ENCODE data around the gene ATP6V0A1. TPM values are rescaled to one million over a fixed set of nuclear protein-coding genes. Genes with fewer than 3 reads are reported as not detected.
A peak's percentile ranks its signal among the peaks of the same experiment; 100 is the strongest.
"Not testable (repeated sequence)": the region's sequence is repeated elsewhere in the genome, so short reads cannot be mapped to it uniquely, and the experiment has no call there.

ATP6V0A1 gene
- total RNA-seq, 4 donors from 2014 or later = 29.5 to 111 (median 64.5) TPM

- TF ChIP-seq POLR2A (IDR thresholded peaks at IDR 0.05) = no peak
- TF ChIP-seq, protein P1, sequence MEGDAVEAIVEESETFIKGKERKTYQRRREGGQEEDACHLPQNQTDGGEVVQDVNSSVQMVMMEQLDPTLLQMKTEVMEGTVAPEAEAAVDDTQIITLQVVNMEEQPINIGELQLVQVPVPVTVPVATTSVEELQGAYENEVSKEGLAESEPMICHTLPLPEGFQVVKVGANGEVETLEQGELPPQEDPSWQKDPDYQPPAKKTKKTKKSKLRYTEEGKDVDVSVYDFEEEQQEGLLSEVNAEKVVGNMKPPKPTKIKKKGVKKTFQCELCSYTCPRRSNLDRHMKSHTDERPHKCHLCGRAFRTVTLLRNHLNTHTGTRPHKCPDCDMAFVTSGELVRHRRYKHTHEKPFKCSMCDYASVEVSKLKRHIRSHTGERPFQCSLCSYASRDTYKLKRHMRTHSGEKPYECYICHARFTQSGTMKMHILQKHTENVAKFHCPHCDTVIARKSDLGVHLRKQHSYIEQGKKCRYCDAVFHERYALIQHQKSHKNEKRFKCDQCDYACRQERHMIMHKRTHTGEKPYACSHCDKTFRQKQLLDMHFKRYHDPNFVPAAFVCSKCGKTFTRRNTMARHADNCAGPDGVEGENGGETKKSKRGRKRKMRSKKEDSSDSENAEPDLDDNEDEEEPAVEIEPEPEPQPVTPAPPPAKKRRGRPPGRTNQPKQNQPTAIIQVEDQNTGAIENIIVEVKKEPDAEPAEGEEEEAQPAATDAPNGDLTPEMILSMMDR (IDR thresholded peaks at IDR 0.05) = no peak
- intact Hi-C loops (cut with DNase I; ENCODE audit: low total_unique reads) = no loop called here
- DNase-seq = no peak
Measured at GRCh38 chr17:42453439-42453838, 5.2 kb upstream of the ATP6V0A1 start.

GRCh38 chr17:42454987-42455386 lies 3.7 kb upstream of the ATP6V0A1 start:
- H3K4me1 ChIP-seq; H3K36me3 ChIP-seq; H3K27ac ChIP-seq; DNase-seq; intact Hi-C loops (cut with DNase I; ENCODE audit: low total_unique reads); H3K4me3 ChIP-seq; H3K27me3 ChIP-seq; H3K9me3 ChIP-seq: not testable (repeated sequence)

More at GRCh38 chr17:42453439-42453838, 5.2 kb upstream of the ATP6V0A1 start:
- Histone ChIP-seq H3K9me3 (no peaks in the 10 kb centered on the region), H3K27ac (no peak overlapping the region), H3K27me3 (no peaks in the 10 kb centered on the region), H3K4me3 (no peak overlapping the region), H3K36me3 (no peaks in the 10 kb centered on the region), H3K4me1 (no peaks in the 10 kb centered on the region)

DNA sequence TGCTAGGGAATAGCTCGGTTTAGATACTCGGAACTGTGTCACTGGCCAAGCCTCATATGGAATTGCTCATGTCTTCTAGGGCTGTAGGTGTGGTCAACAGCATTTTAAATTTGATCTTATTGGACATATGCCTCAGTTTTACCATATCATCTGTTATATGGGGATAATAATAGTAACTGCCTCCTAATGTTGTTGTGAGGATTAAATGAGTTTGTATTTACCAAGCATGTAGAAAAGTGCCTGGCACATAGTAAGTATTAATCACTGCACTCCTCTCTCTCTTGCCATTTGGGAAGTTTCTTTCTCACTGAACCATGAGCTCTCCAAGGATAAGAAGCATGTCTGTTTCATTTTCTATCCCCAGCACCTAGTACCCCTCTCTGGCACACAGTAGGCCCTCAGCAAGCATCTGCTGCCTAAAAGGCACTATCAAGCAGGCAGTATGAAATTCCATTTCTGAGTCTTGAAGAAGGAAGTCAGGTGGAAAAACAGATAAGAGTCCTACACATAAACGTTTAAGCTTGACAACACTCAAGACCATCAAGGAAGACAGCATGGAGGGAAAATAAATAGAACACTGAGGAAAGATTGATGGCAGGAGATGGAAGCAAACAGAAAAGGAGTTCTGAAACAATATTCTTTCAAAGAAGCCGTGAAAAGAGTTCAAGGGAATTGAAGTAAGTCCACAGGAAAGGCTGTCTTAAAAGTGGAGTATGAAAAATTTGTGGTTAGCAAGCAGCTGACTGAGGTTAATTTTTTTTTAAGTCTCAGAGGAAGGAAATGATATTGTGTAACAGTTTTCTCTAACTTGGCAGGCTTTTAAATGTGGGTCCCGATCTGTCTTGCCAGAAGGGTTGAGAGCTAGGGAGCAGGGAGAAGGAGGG lies 2.2 kb upstream of the ATP6V0A1 start:
- no peak for DNase-seq
- Histone ChIP-seq H3K36me3 (no peaks in the 10 kb centered on the region), H3K27ac (peak overlapping the region; percentile 97 to 99), H3K9me3 (no peaks in the 10 kb centered on the region), H3K27me3 (no peaks in the 10 kb centered on the region), H3K4me3 (no peak overlapping the region), H3K4me1 (peaks cover 0 to 3% of the 10 kb centered on the region in 2 donors)
- intact Hi-C loops (cut with DNase I; ENCODE audit: low total_unique reads) = no loop called here
- TF ChIP-seq, protein P1 (IDR thresholded peaks at IDR 0.05) = no peak
- peak in 1 of 2 donors; percentile 13 for TF ChIP-seq POLR2A (IDR thresholded peaks at IDR 0.05)

GRCh38 chr17:42457107-42457792 lies 1.4 kb upstream of the ATP6V0A1 start:
- DNase-seq = no peak
- Histone ChIP-seq H3K9me3 (no peaks in the 10 kb centered on the region), H3K27ac (peak overlapping the region; percentile 97 to 99), H3K4me1 (peaks cover 0 to 3% of the 10 kb centered on the region in 2 donors), H3K27me3 (no peaks in the 10 kb centered on the region), H3K36me3 (no peaks in the 10 kb centered on the region), H3K4me3 (no peak overlapping the region)
- TF ChIP-seq POLR2A (IDR thresholded peaks at IDR 0.05) = no peak
- TF ChIP-seq, protein P1 (IDR thresholded peaks at IDR 0.05) = no peak
- intact Hi-C loops (cut with DNase I; ENCODE audit: low total_unique reads) = no loop called here

GRCh38 chr17:42459256-42459800 lies 650 bp downstream of the ATP6V0A1 start:
- H3K27ac ChIP-seq = peak overlapping the region; percentile 97 to 99
- H3K36me3 ChIP-seq = no peaks in the 10 kb centered on the region
- no peaks in the 10 kb centered on the region for H3K9me3 ChIP-seq
- TF ChIP-seq, protein P1 (IDR thresholded peaks at IDR 0.05) = peak in 3 of 4 experiments; percentile 27 to 42 (median 34)
- TF ChIP-seq POLR2A (IDR thresholded peaks at IDR 0.05) = no peak
- H3K4me3 ChIP-seq = peak overlapping the region; percentile 63 to 79
- no peaks in the 10 kb centered on the region for H3K27me3 ChIP-seq
- peaks cover 0 to 3% of the 10 kb centered on the region in 2 donors for H3K4me1 ChIP-seq
- intact Hi-C loops (cut with DNase I; ENCODE audit: low total_unique reads) = no loop called here
- DNase-seq = peak; percentile 58 to 68
